ENCODE data around the gene SCGB3A1.

- no peak for TF ChIP-seq POLR2A (IDR thresholded peaks at IDR 0.05)
- TF ChIP-seq, protein P1, sequence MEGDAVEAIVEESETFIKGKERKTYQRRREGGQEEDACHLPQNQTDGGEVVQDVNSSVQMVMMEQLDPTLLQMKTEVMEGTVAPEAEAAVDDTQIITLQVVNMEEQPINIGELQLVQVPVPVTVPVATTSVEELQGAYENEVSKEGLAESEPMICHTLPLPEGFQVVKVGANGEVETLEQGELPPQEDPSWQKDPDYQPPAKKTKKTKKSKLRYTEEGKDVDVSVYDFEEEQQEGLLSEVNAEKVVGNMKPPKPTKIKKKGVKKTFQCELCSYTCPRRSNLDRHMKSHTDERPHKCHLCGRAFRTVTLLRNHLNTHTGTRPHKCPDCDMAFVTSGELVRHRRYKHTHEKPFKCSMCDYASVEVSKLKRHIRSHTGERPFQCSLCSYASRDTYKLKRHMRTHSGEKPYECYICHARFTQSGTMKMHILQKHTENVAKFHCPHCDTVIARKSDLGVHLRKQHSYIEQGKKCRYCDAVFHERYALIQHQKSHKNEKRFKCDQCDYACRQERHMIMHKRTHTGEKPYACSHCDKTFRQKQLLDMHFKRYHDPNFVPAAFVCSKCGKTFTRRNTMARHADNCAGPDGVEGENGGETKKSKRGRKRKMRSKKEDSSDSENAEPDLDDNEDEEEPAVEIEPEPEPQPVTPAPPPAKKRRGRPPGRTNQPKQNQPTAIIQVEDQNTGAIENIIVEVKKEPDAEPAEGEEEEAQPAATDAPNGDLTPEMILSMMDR (IDR thresholded peaks at IDR 0.05), result no peak
Observed at GRCh38 chr5:180620014-180620413, 28.7 kb upstream of the SCGB3A1 start.
